K562 treated with DMSO at 1 percent for 48 hours (cell line): ENCODE data around the gene LYPD6. TPM values are rescaled to one million over a fixed set of nuclear protein-coding genes. Genes with fewer than 3 reads are reported as not detected.

ENCODE experiments used
- total RNA-seq: library from RNA; unstranded; fragments of 300-600 nt; gene quantifications from 2 replicates; pipeline ENCODE4 v1.2.3, GENCODE V29; 2022; ENCODE audit warnings: low replicate concordance; ENCODE audit errors: extremely low read depth

Gene LYPD6, protein sequence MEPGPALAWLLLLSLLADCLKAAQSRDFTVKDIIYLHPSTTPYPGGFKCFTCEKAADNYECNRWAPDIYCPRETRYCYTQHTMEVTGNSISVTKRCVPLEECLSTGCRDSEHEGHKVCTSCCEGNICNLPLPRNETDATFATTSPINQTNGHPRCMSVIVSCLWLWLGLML
- not detected in 2 replicates for total RNA-seq

DNA sequence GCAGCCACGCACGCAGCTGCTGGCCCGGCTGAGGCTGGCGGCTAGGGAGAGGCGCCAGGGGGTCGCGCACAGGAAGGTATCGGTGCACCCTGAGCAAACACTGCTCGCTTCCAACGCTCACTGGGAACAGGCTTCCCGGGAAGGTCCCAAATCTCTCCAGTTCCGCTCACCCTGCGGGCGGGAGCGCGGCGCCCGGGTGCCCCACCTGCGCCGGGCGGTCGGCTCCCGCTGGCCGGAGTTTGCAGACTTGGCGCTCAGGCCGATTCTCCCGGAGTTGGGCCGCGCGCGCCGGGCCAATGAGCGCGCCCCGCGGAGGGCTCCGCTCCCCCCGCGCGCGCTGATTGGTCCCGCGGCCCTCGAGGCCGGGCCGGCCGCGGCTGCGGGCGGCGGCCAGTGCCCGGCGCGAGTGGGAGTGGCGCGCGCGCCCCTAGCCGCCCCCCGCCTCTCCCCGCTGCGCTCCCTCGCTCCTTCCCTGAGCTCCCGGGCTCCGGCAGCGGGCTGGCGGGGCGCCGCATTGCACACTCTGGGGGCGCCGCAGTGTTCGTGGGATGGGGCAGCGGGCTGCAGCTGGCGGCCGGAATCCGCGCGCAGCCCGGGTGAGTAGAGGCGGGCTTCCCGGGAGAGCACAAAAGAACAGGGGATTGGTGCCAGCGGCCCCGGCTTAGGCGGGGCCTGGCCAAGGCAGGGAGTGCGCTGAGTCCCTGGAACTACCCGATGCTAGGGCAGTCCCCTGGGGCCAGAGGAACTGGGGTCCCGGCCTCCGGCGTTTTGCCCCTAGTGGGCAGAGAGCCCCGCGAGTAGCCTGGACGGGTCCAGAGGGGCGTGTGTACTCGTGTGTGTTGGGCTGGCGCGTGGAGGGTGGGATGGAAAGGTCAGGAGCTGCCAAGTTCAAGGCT lies at the start of gene LYPD6:
TSS of gene LYPD6 (plus strand) at position 461 of the 896 bp plus-strand sequence. CDS start 107,122 bp downstream, outside the sequence.

